Neural cell (in vitro differentiated cells): Measurements from ENCODE around the gene CENPX.

Source experiments
- CTCF ChIP-seq: fragments of 450-650 bp; IDR thresholded peaks from 2 replicates; pipeline ENCODE4 v1.5.1; 2014; ENCODE audit warnings: antibody characterized with exemption, mild to moderate bottlenecking, moderate library complexity; ENCODE audit not compliant: poor library complexity, severe bottlenecking
- EP300 ChIP-seq: fragments of 450-650 bp; conservative IDR thresholded peaks from 2 replicates; pipeline ENCODE4 v1.6.1; 2014; ENCODE audit warnings: antibody characterized with exemption, mild to moderate bottlenecking, moderate library complexity; ENCODE audit not compliant: poor library complexity, severe bottlenecking
- EZH2 ChIP-seq: fragments of 200-600, 300-800 bp; shearing (Covaris generic), sonication (generic); IDR thresholded peaks from 2 replicates; pipeline ENCODE4 v1.6.1; 2014; ENCODE audit warnings: antibody characterized with exemption, low read length, borderline replicate concordance, mild to moderate bottlenecking; ENCODE audit not compliant: insufficient read depth, poor library complexity, severe bottlenecking
- MXI1 ChIP-seq: fragments of 450-650 bp; conservative IDR thresholded peaks from 2 replicates; pipeline ENCODE4 v1.6.1; 2014; ENCODE audit warnings: antibody characterized with exemption, mild to moderate bottlenecking; ENCODE audit not compliant: poor library complexity, severe bottlenecking
- POLR2AphosphoS5 ChIP-seq: IDR thresholded peaks from 2 replicates; pipeline ENCODE4 v1.6.1; 2012
- RAD21 ChIP-seq: fragments of 450-650 bp; conservative IDR thresholded peaks from 2 replicates; pipeline ENCODE4 v1.6.1; 2014; ENCODE audit warnings: antibody characterized with exemption, mild to moderate bottlenecking, moderate library complexity
- SMC3 ChIP-seq: fragments of 450-650 bp; conservative IDR thresholded peaks from 2 replicates; pipeline ENCODE4 v1.6.1; 2014; ENCODE audit warnings: antibody characterized with exemption, mild to moderate bottlenecking, moderate library complexity; ENCODE audit not compliant: poor library complexity
- TAF1 ChIP-seq: IDR thresholded peaks from 2 replicates; pipeline ENCODE4 v1.6.1; 2012; ENCODE audit warnings: low read depth
- TF ChIP-seq, protein P1 (sequence below): IDR thresholded peaks from 2 replicates; pipeline ENCODE4 v1.6.1; 2012; ENCODE audit warnings: borderline replicate concordance

DNA sequence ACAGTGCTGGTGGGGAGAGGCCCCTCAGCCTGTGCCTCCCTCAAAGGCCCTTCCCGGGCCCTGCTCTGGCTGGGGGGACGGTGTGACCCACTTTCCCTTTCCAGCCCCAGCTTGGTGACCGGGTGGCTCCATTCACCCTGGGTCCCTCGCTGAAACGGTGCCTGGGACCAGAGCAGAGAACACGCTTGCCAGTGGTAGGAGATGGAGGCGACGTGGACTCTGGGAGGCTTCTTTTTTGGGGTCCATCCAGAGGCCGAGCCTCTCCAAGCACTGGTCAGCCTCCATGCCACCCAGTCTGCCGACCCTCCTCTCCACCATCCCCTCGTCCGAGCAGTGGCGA, 7.7 kb downstream of the CENPX start:
- TF ChIP-seq CTCF, result no peak
- no peak for TF ChIP-seq EZH2
- no peak for TF ChIP-seq EP300
- no peak for TF ChIP-seq POLR2AphosphoS5
- TF ChIP-seq, protein P1, sequence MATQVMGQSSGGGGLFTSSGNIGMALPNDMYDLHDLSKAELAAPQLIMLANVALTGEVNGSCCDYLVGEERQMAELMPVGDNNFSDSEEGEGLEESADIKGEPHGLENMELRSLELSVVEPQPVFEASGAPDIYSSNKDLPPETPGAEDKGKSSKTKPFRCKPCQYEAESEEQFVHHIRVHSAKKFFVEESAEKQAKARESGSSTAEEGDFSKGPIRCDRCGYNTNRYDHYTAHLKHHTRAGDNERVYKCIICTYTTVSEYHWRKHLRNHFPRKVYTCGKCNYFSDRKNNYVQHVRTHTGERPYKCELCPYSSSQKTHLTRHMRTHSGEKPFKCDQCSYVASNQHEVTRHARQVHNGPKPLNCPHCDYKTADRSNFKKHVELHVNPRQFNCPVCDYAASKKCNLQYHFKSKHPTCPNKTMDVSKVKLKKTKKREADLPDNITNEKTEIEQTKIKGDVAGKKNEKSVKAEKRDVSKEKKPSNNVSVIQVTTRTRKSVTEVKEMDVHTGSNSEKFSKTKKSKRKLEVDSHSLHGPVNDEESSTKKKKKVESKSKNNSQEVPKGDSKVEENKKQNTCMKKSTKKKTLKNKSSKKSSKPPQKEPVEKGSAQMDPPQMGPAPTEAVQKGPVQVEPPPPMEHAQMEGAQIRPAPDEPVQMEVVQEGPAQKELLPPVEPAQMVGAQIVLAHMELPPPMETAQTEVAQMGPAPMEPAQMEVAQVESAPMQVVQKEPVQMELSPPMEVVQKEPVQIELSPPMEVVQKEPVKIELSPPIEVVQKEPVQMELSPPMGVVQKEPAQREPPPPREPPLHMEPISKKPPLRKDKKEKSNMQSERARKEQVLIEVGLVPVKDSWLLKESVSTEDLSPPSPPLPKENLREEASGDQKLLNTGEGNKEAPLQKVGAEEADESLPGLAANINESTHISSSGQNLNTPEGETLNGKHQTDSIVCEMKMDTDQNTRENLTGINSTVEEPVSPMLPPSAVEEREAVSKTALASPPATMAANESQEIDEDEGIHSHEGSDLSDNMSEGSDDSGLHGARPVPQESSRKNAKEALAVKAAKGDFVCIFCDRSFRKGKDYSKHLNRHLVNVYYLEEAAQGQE, result no peak
- no peak for TF ChIP-seq SMC3
- TF ChIP-seq MXI1, result no peak
- TF ChIP-seq TAF1, result no peak
- no peak for TF ChIP-seq RAD21
